ENCODE measurements around the gene PHF2.

PHF2 gene

GRCh38 chr9:93569621-93570174, 6.7 kb upstream of the PHF2 start:
- DNase-seq = peak; percentile 15

- DNase-seq = no peak
Measured at GRCh38 chr9:93572221-93572620, 4.2 kb upstream of the PHF2 start.

- no peak for DNase-seq
Measured at GRCh38 chr9:93572636-93573515, 3.5 kb upstream of the PHF2 start.

- no peak for DNase-seq
Measured at GRCh38 chr9:93573516-93573828, 2.9 kb upstream of the PHF2 start.

- no peak for DNase-seq
Measured at GRCh38 chr9:93574091-93574899, 2.1 kb upstream of the PHF2 start.

- DNase-seq = no peak
Measured at GRCh38 chr9:93574900-93575795, 1.2 kb upstream of the PHF2 start.

GRCh38 chr9:93575796-93576257, 557 bp upstream of the PHF2 start:
- peak; percentile 48 for DNase-seq

- DNase-seq = no peak
Measured at GRCh38 chr9:93577078-93577974, 942 bp downstream of the PHF2 start.

GRCh38 chr9:93577975-93578682, 1.7 kb downstream of the PHF2 start:
- no peak for DNase-seq

GRCh38 chr9:93578844-93579243, 2.5 kb downstream of the PHF2 start:
- no peak for DNase-seq

- DNase-seq = no peak
Measured at GRCh38 chr9:93579711-93580516, 3.5 kb downstream of the PHF2 start.

- DNase-seq = no peak
Measured at GRCh38 chr9:93580654-93581380, 4.4 kb downstream of the PHF2 start.

- DNase-seq = no peak
Measured at GRCh38 chr9:93582115-93582514, 5.7 kb downstream of the PHF2 start.

- DNase-seq = no peak
Measured at GRCh38 chr9:93582550-93582949, 6.2 kb downstream of the PHF2 start.

- DNase-seq = no peak
Measured at GRCh38 chr9:93585259-93585658, 8.9 kb downstream of the PHF2 start.

GRCh38 chr9:93585695-93586094, 9.3 kb downstream of the PHF2 start:
- no peak for DNase-seq

- no peak for DNase-seq
Measured at GRCh38 chr9:93586290-93587057, 10.1 kb downstream of the PHF2 start.

- DNase-seq = no peak
Measured at GRCh38 chr9:93587284-93587650, 10.9 kb downstream of the PHF2 start.
